Left colon (tissue), 2 donors: ENCODE data around the gene SPATS2L. TPM values are rescaled to one million over a fixed set of nuclear protein-coding genes. Genes with fewer than 3 reads are reported as not detected.

ENCODE experiments used
- ATAC-seq: fragments of 200-7000 bp; cut with Tn5 transposase; one replicate; pipeline ENCODE4 v1.9.1; 2020; ENCODE audit warnings: mild to moderate bottlenecking, moderate library complexity
- DNase-seq, 2 donors: peaks; one replicate each; pipeline ENCODE4 v3.0.0-alpha.2; 2020
- intact Hi-C, 2 donors: fragments of 100-400 bp; cut with DNase I in 1 of 2; cut with micrococcal nuclease in 1 of 2; formaldehyde crosslinking; loops; one replicate each; pipeline versions ENCODE4 v1.11.2 to v1.14.0; 2022; cut with DNase I, micrococcal nuclease
- total RNA-seq, 2 donors: library from RNA; stranded (reverse); fragmentation: NEBNext Ultra II Directional; extraction: Animal tissue kit (Norgen Biotek cat#: 25700); gene quantifications; one replicate each; pipeline ENCODE4 v1.2.1, GENCODE V29; 2021
- donor health status: DM: no; HTN: no; CAD: no.
- donor health status: DM: yes; HTN: yes; CAD: no.

Gene SPATS2L
- total RNA-seq, 2 donors from 2014 or later = 157 to 240 TPM

GRCh38 chr2:200385063-200385635 lies 78.7 kb downstream of the SPATS2L start:
- ATAC-seq = no peak
- no peak for DNase-seq
- intact Hi-C loops = no loop called here

GRCh38 chr2:200393191-200393590 lies 86.7 kb downstream of the SPATS2L start:
- ATAC-seq = no peak
- DNase-seq = no peak
- intact Hi-C loops = no loop called here

- intact Hi-C loops = no loop called here
- DNase-seq = no peak
- no peak for ATAC-seq
Measured at GRCh38 chr2:200394045-200394444, 87.6 kb downstream of the SPATS2L start.

GRCh38 chr2:200396781-200397242 lies 90.3 kb downstream of the SPATS2L start:
- intact Hi-C loops = no loop called here

GRCh38 chr2:200397785-200398184 lies 91.3 kb downstream of the SPATS2L start:
- DNase-seq (no peak), ATAC-seq (no peak)
- intact Hi-C loops = no loop called here

More at GRCh38 chr2:200396781-200397242, 90.3 kb downstream of the SPATS2L start:
- DNase-seq = no peak
- ATAC-seq = no peak

GRCh38 chr2:200399046-200399445 lies 92.6 kb downstream of the SPATS2L start:
- no peak for ATAC-seq
- intact Hi-C loops = no loop called here
- no peak for DNase-seq

- no peak for DNase-seq
- intact Hi-C loops = no loop called here
- no peak for ATAC-seq
Measured at GRCh38 chr2:200399636-200400035, 93.1 kb downstream of the SPATS2L start.

GRCh38 chr2:200403814-200404213 lies 97.3 kb downstream of the SPATS2L start:
- DNase-seq (no peak), ATAC-seq (no peak)
- intact Hi-C loops = no loop called here

GRCh38 chr2:200404615-200405014 lies 98.1 kb downstream of the SPATS2L start:
- intact Hi-C loops = no loop called here
- ATAC-seq = no peak
- no peak for DNase-seq

GRCh38 chr2:200405599-200406298 lies 99.3 kb downstream of the SPATS2L start:
- DNase-seq (no peak), ATAC-seq (peak; percentile 88)
- intact Hi-C loops = no loop called here

- intact Hi-C loops = no loop called here
- DNase-seq = no peak
- ATAC-seq = peak; percentile 29
Measured at GRCh38 chr2:200406379-200406778, 99.9 kb downstream of the SPATS2L start.

GRCh38 chr2:200408428-200409316 lies 102.2 kb downstream of the SPATS2L start:
- intact Hi-C loops = no loop called here
- DNase-seq = peak; percentile 46 to 53
- ATAC-seq = peak; percentile 53

- no peak for ATAC-seq
- intact Hi-C loops = loop anchor here in 1 of 2 donors (10.0 kb wide), 1 partner anchor 287 kb away; no protein-coding TSS in a partner anchor
- DNase-seq = no peak
Measured at GRCh38 chr2:200411831-200412230, 105.3 kb downstream of the SPATS2L start.

- no peak for DNase-seq
- intact Hi-C loops = loop anchor here in 1 of 2 donors (10.0 kb wide), 1 partner anchor 290 kb away; no protein-coding TSS in a partner anchor
- no peak for ATAC-seq
Measured at GRCh38 chr2:200414367-200414766, 107.9 kb downstream of the SPATS2L start.

GRCh38 chr2:200415455-200415854 lies 109.0 kb downstream of the SPATS2L start:
- no peak for DNase-seq
- ATAC-seq = no peak
- intact Hi-C loops = loop anchor here in 1 of 2 donors (10.0 kb wide), 1 partner anchor 291 kb away; no protein-coding TSS in a partner anchor

- DNase-seq = no peak
- ATAC-seq = no peak
- intact Hi-C loops = loop anchor here in 1 of 2 donors (10.0 kb wide), 1 partner anchor 292 kb away; no protein-coding TSS in a partner anchor
Measured at GRCh38 chr2:200416878-200417277, 110.4 kb downstream of the SPATS2L start.

GRCh38 chr2:200417366-200417765 lies 110.9 kb downstream of the SPATS2L start:
- ATAC-seq = no peak
- no peak for DNase-seq
- intact Hi-C loops = loop anchor here in 1 of 2 donors (10.0 kb wide), 1 partner anchor 293 kb away; no protein-coding TSS in a partner anchor

GRCh38 chr2:200418399-200418798 lies 111.9 kb downstream of the SPATS2L start:
- no peak for DNase-seq
- intact Hi-C loops = loop anchor here in 1 of 2 donors (10.0 kb wide), 1 partner anchor 294 kb away; no protein-coding TSS in a partner anchor

GRCh38 chr2:200419325-200419724 lies 112.8 kb downstream of the SPATS2L start:
- no peak for ATAC-seq
- DNase-seq = no peak
- intact Hi-C loops = loop anchor here in 1 of 2 donors (10.0 kb wide), 1 partner anchor 295 kb away; no protein-coding TSS in a partner anchor

More at GRCh38 chr2:200418399-200418798, 111.9 kb downstream of the SPATS2L start:
- no peak for ATAC-seq
